Cerebellar cortex (tissue), 1 donor: ENCODE measurements around the gene TRIM56.
"Not testable (repeated sequence)": the region's sequence is repeated elsewhere in the genome, so short reads cannot be mapped to it uniquely, and the experiment has no call there.

ENCODE experiments used
- DNase-seq: peaks from one replicate; pipeline ENCODE4 v3.0.0-alpha.2; 2015; ENCODE audit warnings: low spot score

The TRIM56 gene

GRCh38 chr7:101092266-101092905 is 7.1 kb downstream of the TRIM56 start:
- not testable (repeated sequence) for DNase-seq

- DNase-seq: no peak
These were observed 8.6 kb downstream of the TRIM56 start for GRCh38 chr7:101093906-101094305.

GRCh38 chr7:101094376-101094775 is 9.1 kb downstream of the TRIM56 start:
- DNase-seq: no peak

- peak; percentile 51 for DNase-seq
These were observed 9.6 kb downstream of the TRIM56 start for GRCh38 chr7:101094791-101095375.

- DNase-seq: no peak
These were observed 11.2 kb downstream of the TRIM56 start for GRCh38 chr7:101096331-101096956.

- DNase-seq: no peak
These were observed 11.7 kb downstream of the TRIM56 start for GRCh38 chr7:101096957-101097347.

GRCh38 chr7:101097561-101097960 is 12.3 kb downstream of the TRIM56 start:
- no peak for DNase-seq

- DNase-seq: peak; percentile 83
These were observed 14.9 kb downstream of the TRIM56 start for GRCh38 chr7:101099969-101100781.

- no peak for DNase-seq
These were observed 15.9 kb downstream of the TRIM56 start for GRCh38 chr7:101100858-101101847.

GRCh38 chr7:101102026-101102425 is 16.7 kb downstream of the TRIM56 start:
- no peak for DNase-seq

GRCh38 chr7:101103701-101104100 is 18.4 kb downstream of the TRIM56 start:
- DNase-seq: not testable (repeated sequence)

GRCh38 chr7:101104193-101104713 is 19.0 kb downstream of the TRIM56 start:
- no peak for DNase-seq

GRCh38 chr7:101104799-101105198 is 19.5 kb downstream of the TRIM56 start:
- DNase-seq: no peak

- DNase-seq: not testable (repeated sequence)
These were observed 20.0 kb downstream of the TRIM56 start for GRCh38 chr7:101105248-101105647.

- DNase-seq: peak; percentile 66
These were observed 21.1 kb downstream of the TRIM56 start for GRCh38 chr7:101106386-101106785.

GRCh38 chr7:101108330-101108857 is 23.1 kb downstream of the TRIM56 start:
- DNase-seq: no peak

- DNase-seq: no peak
These were observed 23.7 kb downstream of the TRIM56 start for GRCh38 chr7:101108961-101109360.

- DNase-seq: no peak
These were observed 24.1 kb downstream of the TRIM56 start for GRCh38 chr7:101109368-101109767.

GRCh38 chr7:101111261-101111660 is 26.0 kb downstream of the TRIM56 start:
- DNase-seq: no peak

- DNase-seq: no peak
These were observed 27.0 kb downstream of the TRIM56 start for GRCh38 chr7:101112233-101112632.

- DNase-seq: not testable (repeated sequence)
These were observed 27.9 kb downstream of the TRIM56 start for GRCh38 chr7:101113140-101113539.
